ENCODE results near the gene CDK2AP2.
A peak's percentile ranks its signal among the peaks of the same experiment; 100 is the strongest.

The CDK2AP2 gene

GRCh38 chr11:67504950-67505581, 2.9 kb downstream of the CDK2AP2 start, which contains the start of gene PITPNM1:
Gene PITPNM1, minus strand, starts transcription at chr11:67505363. Its CDS starts 1,183 bp downstream, at chr11:67504180.
- peak; percentile 64 to 88 for DNase-seq
- no peaks in the 10 kb centered on the region for H3K27me3 ChIP-seq
- peak within 1 kb of the TSS; percentile 92 to 99 for H3K27ac ChIP-seq
- peaks cover 0 to 19% (median 15%) of the 10 kb centered on the region in 3 donors for H3K36me3 ChIP-seq
- TF ChIP-seq CTCF (IDR thresholded peaks at IDR 0.05), result no peak
- H3K9me3 ChIP-seq, result no peaks in the 10 kb centered on the region
- intact Hi-C loops (cut with DNase I; ENCODE audit: low total_unique reads), result loop anchor here (5.0 kb wide), 1 partner anchor 153 kb away; the partner anchor contains the start of gene POLD4
- H3K4me1 ChIP-seq, result peaks cover 0 to 49% (median 43%) of the 10 kb centered on the region in 4 donors
- peak within 1 kb of the TSS; percentile 64 to 80 for H3K4me3 ChIP-seq

DNA sequence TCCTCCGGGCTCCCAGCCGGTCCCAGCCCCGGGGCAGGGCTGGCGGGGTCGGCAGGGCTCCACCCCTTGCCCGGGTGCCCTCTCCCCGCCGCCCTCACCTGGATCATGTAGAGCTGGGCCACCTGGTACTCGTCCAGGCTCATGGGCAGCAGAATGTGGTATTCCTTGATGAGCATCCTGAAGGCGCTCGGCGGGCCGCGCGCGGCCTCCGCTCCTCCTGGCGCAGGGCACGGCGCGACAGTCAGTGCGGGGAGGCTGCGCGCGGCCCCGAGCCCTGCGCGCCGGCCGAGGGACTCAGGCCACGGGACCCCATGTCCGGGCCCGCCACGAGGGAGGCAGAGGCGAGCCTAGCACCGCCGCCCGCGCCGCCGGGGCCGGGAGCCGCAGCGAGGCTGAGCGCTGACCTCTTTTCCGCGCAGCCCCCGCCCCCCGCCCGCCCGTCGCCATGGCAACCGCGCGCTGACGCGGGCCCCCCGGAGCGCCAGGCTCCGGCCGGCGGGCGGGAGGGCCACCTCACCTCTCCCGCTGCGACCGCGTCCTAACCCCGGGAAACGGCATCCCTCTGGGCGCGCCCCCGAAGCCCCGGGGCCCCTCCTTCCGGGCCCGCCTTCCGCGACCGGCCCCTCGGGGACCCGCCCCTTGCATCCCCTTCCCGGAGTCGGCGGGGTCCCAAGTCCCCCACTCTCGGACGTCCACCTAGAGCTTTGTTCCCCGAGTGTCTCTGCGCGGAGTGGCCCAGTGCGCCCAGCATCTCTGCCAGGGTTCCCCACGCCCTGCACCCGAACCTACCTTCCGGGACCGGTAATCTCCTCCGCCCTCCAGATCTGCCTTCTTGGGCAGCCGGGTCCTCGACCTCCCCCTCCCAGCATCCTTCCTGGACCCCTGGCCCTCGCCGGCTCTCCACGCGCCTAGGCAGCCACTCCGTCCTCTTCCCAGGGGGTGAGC, 3.7 kb downstream of the CDK2AP2 start:
- peak overlapping the region; percentile 92 to 99 for H3K27ac ChIP-seq
- H3K4me1 ChIP-seq, result peaks cover 0 to 49% (median 43%) of the 10 kb centered on the region in 4 donors
- no peaks in the 10 kb centered on the region for H3K9me3 ChIP-seq
- no peak for TF ChIP-seq CTCF (IDR thresholded peaks at IDR 0.05)
- H3K4me3 ChIP-seq, result peak overlapping the region; percentile 64 to 80
- peak in 1 of 2 donors; percentile 70 for DNase-seq
- no peaks in the 10 kb centered on the region for H3K27me3 ChIP-seq
- H3K36me3 ChIP-seq, result peaks cover 0 to 19% (median 15%) of the 10 kb centered on the region in 3 donors
- intact Hi-C loops (cut with DNase I; ENCODE audit: low total_unique reads), result no loop called here

DNA sequence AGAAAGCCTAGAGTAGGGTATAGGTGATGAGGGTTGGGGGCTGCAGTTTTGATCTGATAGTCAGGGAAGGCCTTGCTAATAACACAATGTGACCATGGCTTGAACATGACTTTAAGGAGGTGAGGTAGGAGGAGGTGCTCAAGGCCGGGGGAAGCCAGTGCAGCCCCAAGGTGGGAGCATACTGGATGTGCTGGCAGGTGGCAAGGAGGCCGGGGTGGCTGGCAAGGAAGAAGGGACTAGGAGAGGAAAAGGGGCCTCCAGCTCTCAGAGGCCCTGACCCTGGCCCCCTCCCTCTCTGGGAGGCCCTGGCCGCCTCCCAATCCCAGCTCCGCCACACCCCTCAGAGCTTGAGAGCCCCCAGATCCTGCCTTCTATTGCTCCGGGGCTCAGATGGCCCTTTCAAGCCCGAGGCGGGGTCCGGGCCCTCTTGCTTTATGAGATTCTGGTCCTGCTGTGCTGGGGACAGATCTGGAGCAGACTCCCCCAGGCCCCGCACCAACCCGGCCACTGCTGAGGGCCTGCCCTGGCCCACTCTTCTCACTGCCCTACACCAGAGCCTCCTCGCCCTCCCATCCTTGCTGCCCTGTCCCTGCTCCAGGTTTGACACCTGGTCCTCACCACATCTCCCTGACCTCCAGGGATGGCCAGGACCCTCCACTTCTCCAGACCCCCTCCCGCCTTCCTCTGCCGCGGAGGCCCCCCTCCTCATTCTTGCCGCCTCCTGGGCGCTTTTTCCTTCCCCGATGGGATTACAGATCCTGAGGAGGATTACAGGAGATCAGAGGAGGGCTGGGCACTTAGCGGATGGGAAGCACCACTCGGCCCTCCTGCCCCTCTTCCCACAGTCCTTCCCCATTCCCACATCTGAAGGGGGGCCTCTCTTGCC, 4.6 kb downstream of the CDK2AP2 start:
- intact Hi-C loops (cut with DNase I; ENCODE audit: low total_unique reads), result loop anchor here (2.0 kb wide), 1 partner anchor 101 kb away; no protein-coding TSS in a partner anchor

DNA sequence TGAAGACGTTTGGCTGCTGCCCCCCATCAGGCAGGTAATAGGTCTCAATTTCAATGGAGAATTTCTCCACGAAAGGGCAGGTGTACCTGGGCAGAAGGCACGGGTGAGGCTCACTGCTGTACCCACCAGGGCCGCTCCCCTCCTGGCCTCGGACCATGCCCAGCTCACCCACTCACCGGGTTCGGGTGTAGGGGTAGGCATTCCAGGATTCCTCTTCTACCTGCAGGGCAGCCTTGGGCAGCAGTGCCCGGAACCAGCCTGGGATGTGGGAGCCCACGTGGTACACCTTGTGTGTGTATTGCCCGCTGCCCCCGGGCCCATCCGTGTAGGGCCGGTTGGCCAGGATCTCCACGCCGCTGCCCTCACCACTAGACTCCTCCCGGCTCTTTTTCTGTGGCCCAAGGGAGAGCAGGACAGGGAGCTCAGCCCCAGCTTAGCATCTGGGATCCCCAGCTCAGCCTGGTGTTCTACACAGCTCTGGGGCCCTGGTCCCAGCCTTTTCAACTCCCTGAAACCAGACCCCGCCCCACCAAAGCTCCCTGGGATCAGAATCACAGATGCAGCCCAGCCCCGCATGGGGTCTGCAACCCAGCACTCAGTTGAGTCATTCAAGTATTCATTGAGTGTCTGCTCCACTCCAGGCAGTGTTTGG, 5.5 kb downstream of the CDK2AP2 start:
- intact Hi-C loops (cut with DNase I; ENCODE audit: low total_unique reads), result loop anchor here (2.0 kb wide), 1 partner anchor 100 kb away; no protein-coding TSS in a partner anchor
- peaks cover 0 to 32% (median 24%) of the 10 kb centered on the region in 3 donors for H3K36me3 ChIP-seq

More for the DNA sequence above, 4.6 kb downstream of the CDK2AP2 start:
- H3K9me3 ChIP-seq, result no peaks in the 10 kb centered on the region
- peaks cover 0 to 23% (median 15%) of the 10 kb centered on the region in 3 donors for H3K36me3 ChIP-seq
- no peak for TF ChIP-seq CTCF (IDR thresholded peaks at IDR 0.05)
- no peak for DNase-seq
- peak overlapping the region; percentile 64 to 80 for H3K4me3 ChIP-seq
- H3K4me1 ChIP-seq, result peaks cover 0 to 44% (median 40%) of the 10 kb centered on the region in 4 donors
- H3K27ac ChIP-seq, result peak overlapping the region in 1 of 2 donors; percentile 99
- H3K27me3 ChIP-seq, result no peaks in the 10 kb centered on the region

More for the DNA sequence above, 5.5 kb downstream of the CDK2AP2 start:
- no peaks in the 10 kb centered on the region for H3K27me3 ChIP-seq
- H3K27ac ChIP-seq, result no peak overlapping the region
- no peak overlapping the region for H3K4me3 ChIP-seq
- peaks cover 0 to 41% (median 37%) of the 10 kb centered on the region in 4 donors for H3K4me1 ChIP-seq
- no peak for DNase-seq
- H3K9me3 ChIP-seq, result no peaks in the 10 kb centered on the region
- TF ChIP-seq CTCF (IDR thresholded peaks at IDR 0.05), result no peak

Data from tibial artery (tissue), 4 donors.